RPMI8226 (cell line): ENCODE data around the gene RBM20.
"Not testable (repeated sequence)": the region's sequence is repeated elsewhere in the genome, so short reads cannot be mapped to it uniquely, and the experiment has no call there.

ENCODE experiments used
- DNase-seq: peaks from one replicate; pipeline ENCODE4 v3.0.0-alpha.2; 2015

RBM20 gene

GRCh38 chr10:110679486-110680272 is 35.5 kb downstream of the RBM20 start:
- DNase-seq, result no peak

- no peak for DNase-seq
Observed at GRCh38 chr10:110680273-110681020, 36.3 kb downstream of the RBM20 start.

GRCh38 chr10:110681023-110681681 is 37.0 kb downstream of the RBM20 start:
- DNase-seq, result peak; percentile 34

GRCh38 chr10:110682348-110682747 is 38.2 kb downstream of the RBM20 start:
- DNase-seq, result no peak

- no peak for DNase-seq
Observed at GRCh38 chr10:110684800-110685446, 40.8 kb downstream of the RBM20 start.

- no peak for DNase-seq
Observed at GRCh38 chr10:110686047-110686446, 41.9 kb downstream of the RBM20 start.

GRCh38 chr10:110686949-110687348 is 42.8 kb downstream of the RBM20 start:
- DNase-seq, result no peak

GRCh38 chr10:110687400-110687799 is 43.3 kb downstream of the RBM20 start:
- DNase-seq, result no peak

- DNase-seq, result no peak
Observed at GRCh38 chr10:110691139-110691538, 47.0 kb downstream of the RBM20 start.

GRCh38 chr10:110694263-110694662 is 50.1 kb downstream of the RBM20 start:
- no peak for DNase-seq

GRCh38 chr10:110694820-110695538 is 50.8 kb downstream of the RBM20 start:
- DNase-seq, result no peak

- no peak for DNase-seq
Observed at GRCh38 chr10:110695539-110695886, 51.4 kb downstream of the RBM20 start.

GRCh38 chr10:110696436-110696835 is 52.3 kb downstream of the RBM20 start:
- no peak for DNase-seq

- no peak for DNase-seq
Observed at GRCh38 chr10:110698340-110698739, 54.2 kb downstream of the RBM20 start.

GRCh38 chr10:110698782-110699201 is 54.7 kb downstream of the RBM20 start:
- DNase-seq, result no peak

- no peak for DNase-seq
Observed at GRCh38 chr10:110699859-110700468, 55.8 kb downstream of the RBM20 start.

- DNase-seq, result no peak
Observed at GRCh38 chr10:110700947-110701616, 56.9 kb downstream of the RBM20 start.

- DNase-seq, result no peak
Observed at GRCh38 chr10:110701617-110701971, 57.5 kb downstream of the RBM20 start.

- no peak for DNase-seq
Observed at GRCh38 chr10:110704070-110704469, 59.9 kb downstream of the RBM20 start.

GRCh38 chr10:110704906-110705476 is 60.9 kb downstream of the RBM20 start:
- DNase-seq, result no peak

- DNase-seq, result not testable (repeated sequence)
Observed at GRCh38 chr10:110705596-110705995, 61.5 kb downstream of the RBM20 start.
